GM21576 (cell line): ENCODE results near the gene RETSAT.
"Not testable (repeated sequence)": the region's sequence is repeated elsewhere in the genome, so short reads cannot be mapped to it uniquely, and the experiment has no call there.

Source experiments
- ATAC-seq: cut with Tn5 transposase; IDR thresholded peaks from one replicate; pipeline ENCODE4 v1.9.1; 2021; ENCODE audit warnings: mild to moderate bottlenecking, moderate library complexity; ENCODE audit not compliant: unreplicated experiment

Gene RETSAT

DNA sequence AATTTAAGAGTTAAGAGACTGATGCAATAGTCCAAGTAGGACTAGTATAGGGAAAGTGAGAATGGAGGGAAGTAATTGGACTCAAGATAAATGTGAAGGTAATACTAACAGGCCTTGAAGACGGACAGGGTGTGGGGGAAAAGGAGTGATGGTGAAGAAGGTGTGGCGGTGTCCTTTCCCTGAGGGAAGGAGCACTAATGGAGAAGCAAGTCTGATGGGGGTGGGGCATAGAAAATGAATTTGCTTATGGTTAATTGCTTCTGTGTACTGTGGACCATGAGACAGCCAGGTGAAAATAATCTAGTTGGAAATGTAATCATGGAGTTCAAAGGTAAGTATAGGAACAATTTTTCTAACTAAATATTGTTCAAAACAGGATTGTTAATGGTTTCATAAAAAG, 19.4 kb downstream of the RETSAT start:
- no peak for ATAC-seq

- ATAC-seq = not testable (repeated sequence)
Observed at GRCh38 chr2:85333877-85334276, 20.5 kb downstream of the RETSAT start.

- ATAC-seq = no peak
Observed at GRCh38 chr2:85330839-85331636, 23.3 kb downstream of the RETSAT start.

DNA sequence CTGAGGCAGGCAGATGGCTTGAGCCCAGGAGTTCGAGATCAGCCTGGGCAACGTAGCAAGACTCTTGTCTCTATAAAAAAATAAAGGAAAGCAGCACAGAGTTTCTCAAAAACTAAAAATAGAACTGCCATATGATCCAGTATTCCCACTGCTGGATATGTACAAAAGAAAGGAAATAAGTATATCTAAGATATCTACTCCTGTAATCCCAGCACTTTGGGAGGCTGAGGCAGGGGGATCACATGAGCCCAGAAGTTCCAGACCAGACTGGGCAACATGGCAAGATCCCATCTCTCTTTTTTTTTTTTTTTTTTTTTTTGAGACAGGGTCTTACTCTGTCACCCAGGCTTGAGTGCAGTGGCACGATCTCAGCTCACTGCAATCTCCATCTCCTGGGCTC, 24.6 kb downstream of the RETSAT start:
- ATAC-seq = not testable (repeated sequence)

- ATAC-seq = no peak
Observed at GRCh38 chr2:85329181-85329651, 25.1 kb downstream of the RETSAT start.

GRCh38 chr2:85327822-85328617, 26.3 kb downstream of the RETSAT start, which contains the start of gene TGOLN2:
TSS of gene TGOLN2 (minus strand) at chr2:85327989. CDS start at chr2:85327962, 27 bp downstream.
- ATAC-seq = peak; percentile 80

- ATAC-seq = no peak
Observed at GRCh38 chr2:85327160-85327821, 27.0 kb downstream of the RETSAT start.

GRCh38 chr2:85326406-85327159, 27.7 kb downstream of the RETSAT start:
- peak; percentile 33 for ATAC-seq

DNA sequence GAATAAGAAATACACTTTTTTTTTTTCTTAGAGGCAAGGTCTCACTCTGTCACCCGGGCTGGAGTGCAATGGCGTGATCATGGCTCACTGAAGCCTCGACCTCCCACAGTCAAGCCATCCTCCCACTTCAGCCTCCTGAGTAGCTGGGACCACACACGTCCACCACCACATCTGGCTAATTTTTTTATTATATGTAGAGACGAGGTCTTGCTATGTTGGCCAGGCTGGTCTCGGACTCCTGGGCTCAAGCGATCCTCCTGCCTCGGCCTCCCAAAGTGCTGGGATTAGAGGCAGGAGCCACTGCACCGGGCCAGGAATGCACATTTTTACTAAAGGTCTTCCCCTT, 28.9 kb downstream of the RETSAT start:
- no peak for ATAC-seq

- no peak for ATAC-seq
Observed at GRCh38 chr2:85324639-85325465, 29.5 kb downstream of the RETSAT start.

GRCh38 chr2:85323988-85324367, 30.4 kb downstream of the RETSAT start:
- not testable (repeated sequence) for ATAC-seq

- no peak for ATAC-seq
Observed at GRCh38 chr2:85323351-85323987, 30.9 kb downstream of the RETSAT start.

DNA sequence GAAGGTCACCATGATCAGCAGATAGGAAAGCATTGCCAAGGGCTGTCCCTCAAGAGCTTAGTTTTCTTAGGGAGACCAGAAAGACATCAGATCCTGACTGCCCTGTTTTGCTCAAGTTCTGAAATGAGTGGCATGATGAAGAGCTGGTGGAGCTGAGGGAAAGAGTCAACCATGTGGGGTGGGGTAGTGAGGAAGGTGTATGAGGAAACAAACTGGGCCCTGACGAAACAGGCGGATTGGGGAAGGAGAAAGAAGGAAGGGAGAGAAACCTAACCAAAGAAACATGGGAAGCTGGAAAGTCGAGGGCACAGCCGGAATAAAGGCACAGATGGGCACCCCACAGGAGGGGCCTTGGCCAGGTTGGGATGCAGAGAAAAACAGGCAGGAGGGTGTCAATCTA, 34.5 kb downstream of the RETSAT start:
- ATAC-seq = no peak

DNA sequence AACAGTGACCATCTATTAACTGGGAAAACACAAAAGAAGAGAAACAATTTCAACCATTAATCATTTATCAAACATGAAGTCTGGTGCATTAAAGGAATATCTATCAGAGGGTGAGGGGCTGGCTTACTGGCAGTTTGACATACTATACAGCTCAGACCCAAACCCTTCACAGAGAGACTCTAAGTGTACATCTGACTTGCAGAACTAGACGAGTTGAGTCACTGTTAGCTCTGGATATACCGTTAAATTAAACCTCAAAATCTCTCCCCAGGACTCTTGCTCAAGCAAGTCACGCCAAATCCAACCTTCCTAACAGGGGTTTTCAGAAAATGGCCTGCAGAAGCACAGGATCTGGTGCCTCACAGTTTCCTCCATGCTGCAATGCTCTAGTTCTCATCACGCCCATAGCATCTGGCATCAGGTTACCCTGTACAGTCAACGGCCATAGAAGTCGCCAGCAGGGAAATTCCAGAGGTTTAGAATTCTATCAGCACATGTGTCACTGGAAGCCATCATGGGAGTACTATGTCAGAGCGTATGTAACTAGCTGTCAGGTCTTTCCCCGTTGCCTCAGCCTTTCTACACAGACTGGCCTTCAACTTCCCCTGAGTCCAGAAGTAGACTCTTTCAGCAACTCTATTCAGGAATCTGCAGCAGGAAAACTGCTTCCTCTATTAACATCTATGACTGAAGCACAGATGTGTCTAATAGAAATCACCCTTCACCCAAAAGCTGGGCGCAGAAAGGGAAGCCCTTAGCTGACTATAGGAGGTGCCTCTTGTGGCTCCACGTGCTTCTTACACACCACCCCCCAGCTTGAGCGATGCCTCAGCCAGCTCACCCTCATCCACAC, 35.9 kb downstream of the RETSAT start:
- ATAC-seq = no peak

DNA sequence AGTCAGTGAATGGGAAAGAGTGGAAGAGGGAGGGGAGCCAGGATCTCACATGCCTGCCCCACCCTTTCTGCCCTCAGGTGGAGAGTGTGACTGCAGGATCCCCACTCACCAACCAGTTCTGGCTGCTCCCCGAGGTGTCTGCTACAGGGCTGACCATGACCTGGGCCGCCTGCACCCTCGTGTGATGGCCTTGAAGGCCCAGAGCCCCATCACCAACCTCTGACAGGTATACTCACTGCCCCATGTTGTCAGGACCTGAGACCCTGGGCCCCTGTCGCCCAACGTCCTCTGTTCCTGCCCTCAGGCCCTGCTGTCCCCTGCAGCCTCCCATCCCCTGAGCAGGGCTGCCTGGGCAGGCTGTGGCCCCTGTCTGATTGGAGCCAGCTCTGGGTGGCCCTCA, 38.4 kb downstream of the RETSAT start:
- not testable (repeated sequence) for ATAC-seq

DNA sequence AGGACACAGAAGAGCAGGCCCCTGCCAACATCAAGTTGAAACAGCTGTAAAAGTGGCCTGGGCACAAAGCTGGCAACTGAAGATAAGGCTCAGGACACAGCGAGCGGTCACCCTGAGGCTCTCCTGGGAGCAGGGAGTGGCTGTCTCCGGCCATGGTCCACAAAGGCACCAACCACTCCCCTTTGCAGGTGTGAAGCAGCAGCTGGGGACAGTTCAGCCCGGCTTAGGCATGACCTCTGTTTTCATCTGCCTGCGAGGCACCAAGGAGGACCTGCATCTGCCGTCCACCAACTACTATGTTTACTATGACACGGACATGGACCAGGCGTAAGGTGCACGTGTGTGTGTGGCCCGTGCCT, 39.5 kb downstream of the RETSAT start:
- ATAC-seq = no peak

DNA sequence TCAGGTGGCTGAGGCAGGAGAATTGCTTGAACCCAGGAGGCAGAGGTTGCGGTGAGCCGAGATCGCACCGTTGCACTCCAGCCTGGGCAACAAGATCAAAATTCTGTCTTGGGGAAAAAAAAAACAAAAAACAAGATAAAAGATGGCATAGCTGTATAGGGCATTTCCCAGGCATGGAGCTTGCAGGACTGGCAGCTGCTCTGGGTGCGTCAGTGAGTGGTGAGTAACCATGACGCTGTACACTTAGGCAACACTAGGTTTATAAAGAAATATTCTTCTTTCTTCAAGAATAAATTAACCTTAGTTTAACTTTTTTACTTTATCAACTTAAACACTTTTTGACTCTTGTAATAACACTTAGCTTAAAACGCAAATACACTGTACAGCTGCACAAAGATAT, 41.9 kb downstream of the RETSAT start:
- ATAC-seq = no peak

DNA sequence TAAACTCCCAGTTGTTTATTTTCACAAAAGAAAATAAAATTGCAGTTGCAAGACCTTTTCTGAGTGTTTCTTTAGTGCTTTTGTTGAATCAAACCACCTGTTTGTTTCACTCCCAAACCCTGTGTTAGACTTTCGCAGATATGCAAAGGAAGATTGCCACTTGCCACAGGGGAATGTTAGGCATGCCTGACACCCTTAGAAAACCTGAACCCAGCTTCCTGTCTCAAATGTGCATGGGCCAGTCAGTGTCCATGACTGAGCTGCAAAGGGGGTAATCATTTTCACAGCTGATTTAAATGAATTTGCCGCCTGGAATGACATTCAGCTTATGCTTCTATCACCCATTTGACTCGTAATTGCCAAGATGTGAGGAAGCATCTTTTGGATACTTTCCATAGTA, 44.0 kb downstream of the RETSAT start:
- ATAC-seq = peak; percentile 58
